Right kidney (tissue), 1 donor: ENCODE data around the gene NPAS2.

Experiments used
- DNase-seq: peaks from one replicate; pipeline ENCODE4 v3.0.0-alpha.2; 2016

The NPAS2 gene

GRCh38 chr2:100853909-100854810, 34.2 kb downstream of the NPAS2 start:
- DNase-seq: no peak

- DNase-seq: no peak
Measured at GRCh38 chr2:100855084-100855483, 35.1 kb downstream of the NPAS2 start.

- no peak for DNase-seq
Measured at GRCh38 chr2:100855606-100856005, 35.7 kb downstream of the NPAS2 start.

- no peak for DNase-seq
Measured at GRCh38 chr2:100856732-100857131, 36.8 kb downstream of the NPAS2 start.

DNA sequence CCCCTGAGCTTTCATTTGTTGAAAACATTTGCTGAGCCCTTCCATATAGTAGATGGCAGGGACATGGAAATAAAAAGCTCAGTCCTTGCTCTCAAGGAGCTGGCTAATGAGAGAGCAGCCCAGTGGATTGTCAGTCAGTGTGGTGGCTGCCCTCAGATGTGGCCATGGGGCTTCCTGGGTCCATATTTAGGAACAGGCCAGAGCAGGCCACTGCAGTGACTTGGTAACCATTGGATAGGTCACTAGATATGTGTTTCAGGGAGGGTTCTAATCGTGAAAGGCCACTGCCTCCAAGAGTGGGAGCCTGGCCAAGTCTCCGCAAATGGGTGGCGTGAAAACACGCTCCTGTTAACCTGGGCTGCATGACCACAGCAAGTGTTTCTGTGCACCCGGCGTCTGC, 37.4 kb downstream of the NPAS2 start:
- DNase-seq: no peak

- DNase-seq: no peak
Measured at GRCh38 chr2:100857915-100858314, 38.0 kb downstream of the NPAS2 start.

GRCh38 chr2:100859902-100860301, 40.0 kb downstream of the NPAS2 start:
- no peak for DNase-seq

DNA sequence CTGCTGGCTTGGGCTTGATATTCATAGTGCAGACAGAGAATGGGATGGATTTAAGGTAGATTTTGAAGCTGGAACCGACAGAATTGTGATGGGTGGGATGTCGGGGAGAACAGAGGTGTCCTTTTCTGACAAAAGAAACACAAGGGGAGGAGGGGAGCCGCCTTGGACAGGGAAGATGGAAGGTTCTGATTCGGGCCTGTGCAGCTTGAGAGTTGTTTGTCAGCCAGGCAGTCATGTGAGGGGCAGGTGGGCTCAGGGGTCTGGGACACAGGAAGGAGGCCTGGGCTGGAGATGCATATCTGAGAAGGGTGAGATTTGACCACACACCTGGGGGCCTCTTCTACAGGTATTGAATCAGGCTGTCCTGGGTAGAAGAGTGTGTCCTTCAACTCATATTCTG, 41.4 kb downstream of the NPAS2 start:
- no peak for DNase-seq

- no peak for DNase-seq
Measured at GRCh38 chr2:100862081-100862480, 42.1 kb downstream of the NPAS2 start.

- no peak for DNase-seq
Measured at GRCh38 chr2:100865816-100866460, 46.0 kb downstream of the NPAS2 start.

- DNase-seq: no peak
Measured at GRCh38 chr2:100868083-100868482, 48.1 kb downstream of the NPAS2 start.

GRCh38 chr2:100869120-100869519, 49.2 kb downstream of the NPAS2 start:
- DNase-seq: no peak

GRCh38 chr2:100870652-100871531, 51.0 kb downstream of the NPAS2 start:
- DNase-seq: no peak

DNA sequence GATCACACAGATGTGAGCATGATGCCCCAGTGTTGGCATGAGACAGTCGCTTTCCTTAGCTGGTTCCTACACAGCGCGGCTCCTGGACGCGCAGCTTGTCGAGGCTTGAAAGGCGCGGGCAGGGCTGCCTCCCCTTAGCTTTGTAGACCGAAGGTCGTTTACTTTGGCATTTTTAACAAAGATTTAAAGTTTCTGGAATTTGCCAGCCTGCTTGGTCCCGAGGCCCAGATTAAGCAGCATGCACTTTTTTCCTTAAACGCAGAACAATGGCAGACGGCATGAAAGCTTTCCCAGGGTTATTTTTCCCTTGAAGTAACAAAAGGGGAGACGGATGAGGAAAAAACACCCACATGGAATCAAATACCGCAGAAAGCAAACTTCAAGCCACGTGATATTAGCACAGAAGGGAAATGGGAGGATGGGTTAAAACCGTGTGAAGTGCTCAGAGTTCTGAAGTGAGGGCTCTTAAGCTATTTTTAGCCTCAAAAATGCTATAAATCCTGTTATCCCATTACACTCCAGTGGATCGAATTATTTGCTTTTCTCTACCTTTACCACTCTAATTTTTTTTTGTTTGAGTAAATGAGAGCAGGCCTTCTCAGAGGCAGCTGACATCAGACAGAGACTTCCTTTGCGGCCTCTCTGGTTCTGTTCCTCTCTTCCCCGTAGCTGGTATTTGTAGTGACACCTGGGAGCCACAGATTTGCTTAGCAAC, 55.7 kb downstream of the NPAS2 start:
- peak; percentile 63 for DNase-seq

DNA sequence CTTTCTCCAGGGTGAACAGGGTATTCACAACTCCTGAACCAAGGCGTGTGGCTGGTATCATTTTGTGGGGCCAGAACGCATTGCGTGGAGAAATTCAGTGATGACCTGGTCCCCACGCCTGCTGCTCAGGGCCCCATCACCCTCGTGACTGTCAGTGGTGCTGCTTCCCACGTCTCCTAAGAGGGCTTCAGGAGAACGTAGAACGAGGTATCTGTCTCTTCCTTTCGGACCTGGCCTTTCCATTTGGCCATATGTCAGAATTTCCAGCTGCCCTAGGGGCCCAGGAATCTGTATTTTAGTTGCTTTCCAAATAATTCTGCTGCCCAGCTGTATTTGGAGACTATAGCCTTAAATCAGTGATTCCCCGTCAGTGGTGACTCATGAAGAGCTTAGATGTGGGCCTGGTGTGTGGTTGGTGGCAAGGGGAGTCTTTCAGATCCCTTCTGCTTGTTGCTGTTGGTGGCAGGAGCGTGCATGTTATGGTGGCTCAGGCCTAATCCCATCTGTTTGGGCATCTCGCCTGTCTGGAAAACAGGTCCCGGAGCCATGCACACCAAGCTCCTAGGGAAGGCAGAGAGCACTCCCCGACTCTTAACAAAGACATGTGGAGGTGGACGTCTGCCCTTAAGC, 56.4 kb downstream of the NPAS2 start:
- DNase-seq: peak; percentile 45

GRCh38 chr2:100877555-100877954, 57.6 kb downstream of the NPAS2 start:
- no peak for DNase-seq

- peak; percentile 18 for DNase-seq
Measured at GRCh38 chr2:100878000-100878791, 58.3 kb downstream of the NPAS2 start.

DNA sequence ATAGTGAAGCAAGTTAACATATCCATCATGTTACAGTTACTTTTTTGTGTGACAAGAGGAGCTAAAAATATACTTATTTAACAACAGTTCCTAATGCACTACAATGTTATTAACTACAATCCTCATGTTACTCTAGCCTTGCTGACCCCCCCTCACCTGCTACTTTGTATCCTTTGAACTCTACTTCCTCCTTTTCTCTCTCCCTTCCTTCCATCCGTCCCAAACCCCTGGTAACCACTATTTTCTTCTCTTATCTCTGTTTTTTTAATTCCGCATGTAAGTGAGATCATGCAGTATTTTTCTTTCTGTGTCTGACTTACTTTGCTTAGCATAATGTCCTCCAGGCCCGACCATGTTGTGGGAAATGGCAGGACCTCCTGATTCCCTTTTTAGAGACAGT, 59.4 kb downstream of the NPAS2 start:
- DNase-seq: no peak

GRCh38 chr2:100880036-100880435, 60.1 kb downstream of the NPAS2 start:
- no peak for DNase-seq

GRCh38 chr2:100880730-100881129, 60.8 kb downstream of the NPAS2 start:
- no peak for DNase-seq
